ENCODE results near the gene TBC1D10A.

TBC1D10A gene

DNA sequence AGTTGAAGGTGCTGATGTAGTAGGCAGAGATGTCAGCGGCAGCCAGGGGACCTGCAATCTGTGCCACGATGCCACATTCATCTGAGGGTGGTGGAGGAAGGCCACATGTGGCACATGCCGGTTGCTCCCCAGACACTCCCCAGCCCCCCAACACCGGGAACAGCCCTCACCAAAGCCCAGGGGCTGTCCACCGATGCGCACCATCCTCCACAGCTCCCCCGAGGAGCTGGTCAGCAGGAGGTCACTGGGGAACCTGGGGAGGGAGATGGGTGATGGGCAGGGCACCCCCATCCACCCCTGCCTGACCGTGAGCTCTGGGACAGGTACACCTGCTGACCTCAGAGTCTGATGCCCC lies 40.9 kb downstream of the TBC1D10A start:
- DNase-seq (ENCODE audit: low read depth) = no peak

GRCh38 chr22:30285176-30285845 lies 41.4 kb downstream of the TBC1D10A start:
- DNase-seq (ENCODE audit: low read depth) = no peak

GRCh38 chr22:30284666-30285065 lies 42.1 kb downstream of the TBC1D10A start:
- DNase-seq (ENCODE audit: low read depth) = no peak

- no peak for DNase-seq (ENCODE audit: low read depth)
These were observed 42.6 kb downstream of the TBC1D10A start for GRCh38 chr22:30284172-30284571.

DNA sequence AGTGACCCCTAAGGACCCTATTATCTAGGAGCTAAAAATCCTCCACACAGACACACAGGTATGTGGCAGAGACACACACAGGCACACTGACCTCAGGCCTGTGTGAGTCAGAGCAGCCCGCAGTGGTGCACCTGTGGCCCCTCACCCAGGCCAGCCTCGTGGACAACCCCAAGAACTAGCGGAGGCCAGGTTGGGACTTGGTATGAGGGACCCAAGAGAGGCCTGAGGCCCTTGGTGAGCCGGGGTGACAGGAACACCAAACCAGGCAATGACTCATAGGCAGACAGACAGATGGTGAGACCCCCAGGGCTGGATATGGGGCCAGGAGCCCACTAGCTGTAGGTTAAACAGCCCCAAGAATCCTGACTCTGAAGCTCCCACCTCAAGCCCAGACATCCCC lies 43.4 kb downstream of the TBC1D10A start:
- DNase-seq (ENCODE audit: low read depth) = no peak

- DNase-seq (ENCODE audit: low read depth) = no peak
These were observed 44.1 kb downstream of the TBC1D10A start for GRCh38 chr22:30282616-30283046.

DNA sequence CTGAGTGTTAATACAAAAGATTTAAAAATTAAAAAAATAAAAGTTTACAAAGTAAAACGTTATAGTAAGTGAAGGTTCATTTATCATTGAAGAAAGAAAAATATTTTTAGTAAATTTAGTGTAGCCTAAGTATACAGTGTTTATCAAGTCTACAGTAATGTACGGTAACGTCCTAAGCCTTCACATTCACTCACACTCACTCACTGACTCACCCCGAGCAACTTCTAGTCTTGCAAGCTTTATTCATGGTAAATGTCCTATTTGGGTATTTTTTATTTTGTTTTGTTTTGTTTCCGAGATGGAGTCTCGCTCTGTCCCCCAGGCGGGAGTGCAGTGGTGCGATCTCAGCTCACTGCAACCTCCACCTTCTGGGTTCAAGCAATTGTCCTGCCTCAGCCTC lies 46.2 kb downstream of the TBC1D10A start:
- DNase-seq (ENCODE audit: low read depth) = no peak

DNA sequence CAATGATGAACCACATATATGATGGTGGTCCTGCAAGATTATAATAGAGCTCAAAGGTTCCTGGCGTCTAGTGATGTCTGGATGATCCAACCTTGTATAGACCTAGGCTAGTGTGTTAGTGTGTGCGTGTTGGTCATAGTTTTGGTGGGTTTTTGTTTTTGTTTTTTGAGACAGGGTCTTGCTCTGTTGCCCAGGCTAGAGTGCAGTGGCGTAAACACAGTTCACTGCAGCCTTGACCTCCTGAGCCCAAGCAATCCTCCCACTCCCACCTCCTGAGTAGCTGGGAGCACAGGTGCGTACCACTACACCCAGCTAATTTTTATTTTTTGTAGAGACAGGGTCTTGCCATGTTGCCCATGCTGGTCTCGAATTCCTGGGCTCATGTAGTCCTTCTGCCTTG lies 46.8 kb downstream of the TBC1D10A start:
- no peak for DNase-seq (ENCODE audit: low read depth)

DNA sequence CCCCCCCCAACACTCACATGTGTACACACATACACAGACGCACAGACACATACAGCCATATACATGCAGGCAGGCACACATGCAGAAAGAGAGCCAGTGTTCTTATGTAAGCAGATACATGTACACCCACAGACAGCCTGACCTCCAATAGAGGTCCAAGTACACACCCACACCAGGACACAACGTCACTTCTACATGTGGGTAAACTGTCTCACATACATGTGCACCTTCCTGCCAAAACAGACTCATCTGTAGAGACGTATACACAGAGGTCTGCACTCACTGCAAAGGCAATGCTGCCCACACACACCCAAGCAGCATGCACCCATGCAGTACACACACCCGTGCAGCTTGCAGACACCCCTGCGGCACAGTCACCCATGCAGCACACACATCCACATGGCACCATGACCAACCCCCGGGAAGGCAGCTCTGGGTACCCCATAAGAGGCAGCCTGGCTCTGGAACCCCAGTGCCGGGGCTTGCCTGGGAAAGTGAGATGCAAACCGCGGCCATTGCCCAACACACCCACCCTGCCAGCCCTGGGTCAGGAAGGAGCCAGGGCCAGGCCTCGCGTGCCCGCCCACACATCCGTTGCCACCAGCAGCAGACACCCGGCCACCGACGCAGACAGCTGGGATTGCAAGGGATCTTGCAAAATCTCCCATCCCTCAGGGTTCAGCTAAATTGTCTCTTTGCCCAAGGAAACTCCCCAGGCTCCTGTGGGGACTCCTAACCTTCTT lies 47.5 kb downstream of the TBC1D10A start:
- DNase-seq (ENCODE audit: low read depth) = no peak

GRCh38 chr22:30277547-30278344 lies 49.0 kb downstream of the TBC1D10A start:
- DNase-seq (ENCODE audit: low read depth) = peak; percentile 49

GRCh38 chr22:30276039-30276438 lies 50.7 kb downstream of the TBC1D10A start:
- no peak for DNase-seq (ENCODE audit: low read depth)

- no peak for DNase-seq (ENCODE audit: low read depth)
These were observed 51.1 kb downstream of the TBC1D10A start for GRCh38 chr22:30275625-30276024.

GRCh38 chr22:30274437-30274812 lies 52.3 kb downstream of the TBC1D10A start:
- DNase-seq (ENCODE audit: low read depth) = no peak

DNA sequence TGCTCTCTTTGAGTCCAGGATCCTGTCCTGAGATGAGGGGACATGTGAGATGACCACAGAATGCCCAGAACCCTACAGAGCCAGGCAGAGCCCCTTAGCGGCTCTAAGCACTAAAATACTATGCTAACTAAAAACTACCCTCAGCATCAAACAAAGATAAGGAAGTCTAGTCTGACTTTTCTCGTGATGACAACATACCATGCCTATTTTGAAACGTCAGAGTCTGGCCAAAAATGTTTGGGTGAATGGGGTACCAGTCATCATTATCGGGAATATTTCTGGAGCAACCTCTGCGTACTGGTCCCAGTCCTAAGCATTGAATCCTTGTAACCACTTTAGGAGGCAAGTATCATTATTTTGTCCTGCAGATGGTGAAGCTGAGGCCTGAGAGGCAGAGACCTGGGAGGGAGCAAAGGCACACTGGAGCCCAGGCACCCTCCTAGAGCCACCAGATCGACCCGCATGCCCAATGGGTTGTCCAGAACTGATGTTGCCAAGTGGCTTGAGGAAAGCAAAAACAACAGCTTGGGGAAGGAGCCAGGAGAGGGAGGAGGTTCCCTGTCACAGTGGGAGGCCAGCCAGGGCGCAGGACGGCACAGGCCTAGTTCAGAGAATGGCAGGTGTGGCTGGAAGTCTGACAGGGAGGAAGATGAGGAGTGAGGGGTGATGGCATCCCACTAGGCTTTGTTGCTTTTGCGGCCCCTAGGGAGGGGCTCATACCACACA lies 52.9 kb downstream of the TBC1D10A start:
- no peak for DNase-seq (ENCODE audit: low read depth)

DNA sequence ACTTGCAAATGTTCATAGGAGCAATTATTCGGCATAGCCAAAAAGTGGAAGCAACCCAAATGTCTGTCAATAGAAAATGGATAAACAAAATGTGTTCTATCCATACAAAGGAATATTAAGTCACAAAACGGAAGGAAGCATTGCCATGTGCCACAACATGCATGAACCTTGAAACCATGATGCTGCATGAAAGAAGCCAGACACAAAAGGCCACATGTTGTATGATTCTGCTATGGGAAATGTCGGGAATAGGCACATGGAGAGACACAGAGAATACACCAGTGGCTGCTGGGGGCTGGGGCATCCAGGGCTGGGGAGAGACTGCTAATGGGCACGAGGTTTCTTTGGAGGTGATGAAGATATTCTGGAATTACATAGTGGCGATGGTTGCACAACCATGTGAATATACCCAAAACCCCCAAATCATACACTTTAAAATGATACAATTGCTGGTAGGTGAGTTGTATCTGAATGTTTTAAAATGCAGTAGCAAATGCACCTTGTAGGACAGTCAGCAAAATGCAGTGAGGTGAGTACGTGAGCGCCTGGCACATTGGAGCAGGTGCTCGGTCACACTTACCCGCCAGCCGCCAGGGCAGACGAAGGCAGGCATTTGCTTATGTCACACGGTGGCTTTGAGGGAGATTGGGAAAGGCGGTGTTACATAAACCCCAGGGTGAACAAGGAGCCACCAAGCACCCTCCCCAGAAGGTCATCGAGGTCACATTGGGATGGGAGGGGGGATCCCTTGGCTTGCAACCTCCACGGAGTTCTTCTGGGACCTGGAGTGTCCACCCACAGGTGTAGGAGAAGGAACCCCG lies 53.8 kb downstream of the TBC1D10A start:
- no peak for DNase-seq (ENCODE audit: low read depth)

- DNase-seq (ENCODE audit: low read depth) = no peak
These were observed 55.9 kb downstream of the TBC1D10A start for GRCh38 chr22:30270832-30271231.

DNA sequence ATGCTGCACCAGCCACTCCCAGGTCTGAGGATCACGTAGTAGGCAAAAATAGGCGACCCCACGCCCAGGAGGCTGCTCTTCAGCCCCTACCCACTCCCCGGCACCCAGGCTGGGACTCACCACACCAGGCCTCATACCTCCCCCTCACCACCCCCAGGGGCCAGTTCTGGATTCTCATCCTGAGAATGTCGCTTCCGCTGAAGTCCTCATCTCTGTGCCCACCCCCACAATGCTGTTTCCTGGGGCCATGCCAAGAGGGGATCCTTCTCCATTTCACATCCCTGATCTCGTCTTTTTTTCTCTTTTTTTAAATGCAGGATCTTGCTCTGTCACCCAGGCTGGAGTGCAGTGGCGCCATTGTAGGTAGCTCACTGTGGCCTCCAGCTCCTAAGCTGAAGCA lies 58.4 kb downstream of the TBC1D10A start:
- no peak for DNase-seq (ENCODE audit: low read depth)

- no peak for DNase-seq (ENCODE audit: low read depth)
These were observed 59.1 kb downstream of the TBC1D10A start for GRCh38 chr22:30267382-30268302.

DNA sequence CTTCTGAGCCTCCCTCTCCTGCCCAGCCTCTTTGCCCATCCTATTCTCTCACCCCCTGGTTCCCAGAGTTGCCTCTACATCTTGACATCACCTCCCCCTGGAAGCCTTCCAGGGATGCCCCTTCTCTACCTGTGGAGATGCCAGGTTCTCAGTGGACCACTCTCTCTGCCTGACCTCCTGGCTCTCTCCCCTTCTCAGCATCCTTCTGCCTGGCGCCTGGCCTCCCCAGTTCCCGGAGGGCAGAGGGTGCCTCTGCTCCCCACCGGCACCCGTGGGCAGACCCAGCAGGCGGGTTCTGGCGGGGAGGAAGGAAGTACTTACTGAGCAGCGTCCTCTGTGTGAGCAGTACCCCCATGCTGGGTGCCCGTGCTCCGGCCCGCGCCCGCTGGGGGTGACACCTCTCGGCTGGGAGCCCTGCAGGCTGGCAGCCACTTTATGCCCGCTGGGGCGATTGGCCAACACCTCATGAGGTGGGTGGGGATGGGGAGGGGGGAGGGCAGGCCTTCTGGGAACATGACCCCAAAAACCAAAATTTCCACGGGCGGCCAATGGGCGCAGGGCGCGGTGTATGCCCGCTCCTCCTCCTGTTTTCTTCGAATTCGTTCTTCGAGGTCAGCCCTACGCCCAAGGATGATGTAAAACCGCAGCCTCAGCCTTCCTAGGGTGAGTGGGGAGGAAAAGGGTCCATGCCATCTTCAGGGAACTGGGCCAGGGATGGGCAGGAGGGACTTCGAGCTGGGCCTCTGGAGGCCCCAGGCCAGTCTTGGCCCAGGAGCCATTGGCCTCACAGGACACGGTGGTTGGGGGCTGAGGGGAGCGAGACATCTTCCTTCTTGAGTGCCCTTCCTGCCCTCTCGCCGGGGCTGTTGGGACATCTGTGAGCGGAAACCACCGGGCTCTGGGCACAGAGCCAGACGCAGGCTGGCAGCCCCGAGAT lies 60.0 kb downstream of the TBC1D10A start, which contains the start of gene OSM:
Gene OSM (minus strand): TSS at position 407 of the 937 bp plus-strand sequence. CDS start 52 bp downstream, at position 355.
- DNase-seq (ENCODE audit: low read depth) = no peak

Data from GM04503 (cell line).